ENCODE results near the gene MSL1.

MSL1 gene

GRCh38 chr17:40158438-40159013, 36.8 kb downstream of the MSL1 start:
- Histone ChIP-seq H3K4me1 (ENCODE audit: control insufficient read depth in 1 of 2, insufficient read depth in 2 of 2, low read length in 2 of 2) (peaks cover 0 to 3% of the 10 kb centered on the region in 2 donors), H3K9ac (ENCODE audit: low read depth in 1 of 2, low read length in 2 of 2) (no peak overlapping the region), H3K27me3 (ENCODE audit: control insufficient read depth in 1 of 2, insufficient read depth in 2 of 2, low read length in 2 of 2) (no peaks in the 10 kb centered on the region), H3K9me3 (ENCODE audit: control insufficient read depth in 1 of 2, low read length in 2 of 2) (no peaks in the 10 kb centered on the region), H3K4me3 (ENCODE audit: low read depth in 1 of 2, low read length in 2 of 2) (no peak overlapping the region), H3K36me3 (ENCODE audit: control insufficient read depth in 1 of 2, insufficient read depth in 2 of 2, low read length in 2 of 2) (peaks cover 16 to 40% of the 10 kb centered on the region in 2 donors), H3K27ac (ENCODE audit: low read depth, low read length) (no peak overlapping the region)

DNA sequence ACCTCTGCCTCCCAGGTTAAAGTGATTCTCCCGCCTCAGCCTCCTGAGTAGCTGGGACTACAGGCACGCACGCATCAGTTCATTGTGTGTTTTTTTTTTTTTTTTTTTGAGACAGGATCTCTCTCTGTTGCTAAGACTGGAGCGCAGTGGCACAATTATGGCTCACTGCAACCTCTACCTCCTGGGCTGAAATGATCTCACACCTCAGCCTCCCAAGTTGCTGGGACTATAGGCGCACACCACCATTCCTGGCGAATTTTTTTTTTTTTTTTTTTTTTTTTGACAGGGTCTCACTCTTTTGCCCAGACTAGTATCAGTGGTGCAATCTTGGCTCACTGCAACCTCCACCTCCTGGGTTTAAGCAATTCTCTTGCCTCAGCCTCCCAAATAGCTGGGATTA, 37.7 kb downstream of the MSL1 start:
- no peaks in the 10 kb centered on the region for H3K9me3 ChIP-seq (ENCODE audit: control insufficient read depth in 1 of 2, low read length in 2 of 2)
- H3K9ac ChIP-seq (ENCODE audit: low read depth in 1 of 2, low read length in 2 of 2): no peak overlapping the region
- no peak overlapping the region for H3K4me3 ChIP-seq (ENCODE audit: low read depth in 1 of 2, low read length in 2 of 2)
- peaks cover 0 to 3% of the 10 kb centered on the region in 2 donors for H3K4me1 ChIP-seq (ENCODE audit: control insufficient read depth in 1 of 2, insufficient read depth in 2 of 2, low read length in 2 of 2)
- H3K27me3 ChIP-seq (ENCODE audit: control insufficient read depth in 1 of 2, insufficient read depth in 2 of 2, low read length in 2 of 2): no peaks in the 10 kb centered on the region
- peaks cover 19 to 44% of the 10 kb centered on the region in 2 donors for H3K36me3 ChIP-seq (ENCODE audit: control insufficient read depth in 1 of 2, insufficient read depth in 2 of 2, low read length in 2 of 2)
- H3K27ac ChIP-seq (ENCODE audit: low read depth, low read length): no peak overlapping the region

DNA sequence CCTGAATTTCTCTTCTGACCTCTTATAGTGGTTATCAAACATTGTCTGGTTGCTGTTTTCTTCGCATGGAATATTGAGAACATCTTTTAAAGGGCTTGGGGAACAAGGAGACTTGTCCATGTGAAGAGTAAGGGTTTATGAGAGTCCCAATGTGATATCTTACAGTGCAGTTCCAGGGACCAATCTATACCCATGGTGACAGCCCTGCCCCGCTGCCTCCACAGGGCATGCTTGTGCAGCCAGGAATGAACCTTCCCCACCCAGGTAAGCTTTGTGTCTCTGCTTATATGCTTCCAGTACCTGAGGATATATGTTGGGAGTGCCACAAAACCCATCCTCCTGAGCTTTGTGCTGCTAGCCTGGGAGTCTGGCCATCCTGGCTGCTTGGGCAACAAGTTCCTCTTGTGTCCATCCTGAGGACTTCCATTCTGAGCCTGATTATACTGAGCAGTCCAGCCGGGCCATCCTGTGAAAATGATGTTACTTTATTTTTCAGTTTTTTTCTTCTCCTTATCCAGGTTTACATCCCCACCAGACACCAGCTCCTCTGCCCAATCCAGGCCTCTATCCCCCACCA, 46.0 kb downstream of the MSL1 start:
- H3K36me3 ChIP-seq (ENCODE audit: control insufficient read depth in 1 of 2, insufficient read depth in 2 of 2, low read length in 2 of 2): peaks cover 38 to 86% of the 10 kb centered on the region in 2 donors
- H3K9ac ChIP-seq (ENCODE audit: low read depth in 1 of 2, low read length in 2 of 2): no peak overlapping the region
- H3K9me3 ChIP-seq (ENCODE audit: control insufficient read depth in 1 of 2, low read length in 2 of 2): no peaks in the 10 kb centered on the region
- H3K4me3 ChIP-seq (ENCODE audit: low read depth in 1 of 2, low read length in 2 of 2): no peak overlapping the region
- no peaks in the 10 kb centered on the region for H3K4me1 ChIP-seq (ENCODE audit: control insufficient read depth in 1 of 2, insufficient read depth in 2 of 2, low read length in 2 of 2)
- no peak overlapping the region for H3K27ac ChIP-seq (ENCODE audit: low read depth, low read length)
- H3K27me3 ChIP-seq (ENCODE audit: control insufficient read depth in 1 of 2, insufficient read depth in 2 of 2, low read length in 2 of 2): no peaks in the 10 kb centered on the region

DNA sequence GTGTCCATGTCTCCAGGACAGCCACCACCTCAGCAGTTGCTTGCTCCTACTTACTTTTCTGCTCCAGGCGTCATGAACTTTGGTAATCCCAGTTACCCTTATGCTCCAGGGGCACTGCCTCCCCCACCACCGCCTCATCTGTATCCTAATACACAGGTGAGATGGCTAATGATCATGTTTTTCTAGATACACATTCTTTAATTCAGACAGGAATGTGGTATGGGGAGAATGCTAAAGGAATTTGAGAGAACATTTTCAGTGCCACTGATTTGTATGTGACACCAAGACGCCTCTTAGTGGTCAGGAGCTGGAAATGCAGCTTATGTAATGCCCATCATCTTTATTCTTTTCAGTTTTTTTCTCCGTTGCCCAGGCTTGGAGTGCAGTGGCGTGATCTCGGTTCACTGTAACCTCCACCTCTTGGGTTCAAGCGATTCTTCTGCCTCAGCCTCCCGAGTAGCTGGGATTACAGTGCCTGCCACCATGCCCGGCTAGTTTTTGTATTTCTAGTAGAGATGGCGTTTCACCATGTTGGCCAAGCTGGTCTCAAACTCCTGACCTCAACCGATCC, 46.6 kb downstream of the MSL1 start:
- Histone ChIP-seq H3K9me3 (ENCODE audit: control insufficient read depth in 1 of 2, low read length in 2 of 2) (no peaks in the 10 kb centered on the region), H3K27me3 (ENCODE audit: control insufficient read depth in 1 of 2, insufficient read depth in 2 of 2, low read length in 2 of 2) (no peaks in the 10 kb centered on the region), H3K4me1 (ENCODE audit: control insufficient read depth in 1 of 2, insufficient read depth in 2 of 2, low read length in 2 of 2) (no peaks in the 10 kb centered on the region), H3K9ac (ENCODE audit: low read depth in 1 of 2, low read length in 2 of 2) (no peak overlapping the region), H3K4me3 (ENCODE audit: low read depth in 1 of 2, low read length in 2 of 2) (no peak overlapping the region), H3K36me3 (ENCODE audit: control insufficient read depth in 1 of 2, insufficient read depth in 2 of 2, low read length in 2 of 2) (peaks cover 35 to 83% of the 10 kb centered on the region in 2 donors), H3K27ac (ENCODE audit: low read depth, low read length) (no peak overlapping the region)

GRCh38 chr17:40170325-40170724, 48.6 kb downstream of the MSL1 start:
- no peaks in the 10 kb centered on the region for H3K9me3 ChIP-seq (ENCODE audit: control insufficient read depth in 1 of 2, low read length in 2 of 2)
- H3K36me3 ChIP-seq (ENCODE audit: control insufficient read depth in 1 of 2, insufficient read depth in 2 of 2, low read length in 2 of 2): peaks cover 33 to 68% of the 10 kb centered on the region in 2 donors

DNA sequence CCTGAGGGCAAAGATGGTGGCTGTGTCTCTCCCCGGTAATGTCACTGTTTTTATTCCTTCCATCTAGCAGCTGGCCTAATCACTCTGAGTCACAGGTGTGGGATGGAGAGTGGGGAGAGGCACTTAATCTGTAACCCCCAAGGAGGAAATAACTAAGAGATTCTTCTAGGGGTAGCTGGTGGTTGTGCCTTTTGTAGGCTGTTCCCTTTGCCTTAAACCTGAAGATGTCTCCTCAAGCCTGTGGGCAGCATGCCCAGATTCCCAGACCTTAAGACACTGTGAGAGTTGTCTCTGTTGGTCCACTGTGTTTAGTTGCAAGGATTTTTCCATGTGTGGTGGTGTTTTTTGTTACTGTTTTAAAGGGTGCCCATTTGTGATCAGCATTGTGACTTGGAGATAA, 50.0 kb downstream of the MSL1 start:
- H3K9ac ChIP-seq (ENCODE audit: low read depth in 1 of 2, low read length in 2 of 2): no peak overlapping the region
- H3K4me3 ChIP-seq (ENCODE audit: low read depth in 1 of 2, low read length in 2 of 2): no peak overlapping the region
- H3K9me3 ChIP-seq (ENCODE audit: control insufficient read depth in 1 of 2, low read length in 2 of 2): no peaks in the 10 kb centered on the region
- no peaks in the 10 kb centered on the region for H3K27me3 ChIP-seq (ENCODE audit: control insufficient read depth in 1 of 2, insufficient read depth in 2 of 2, low read length in 2 of 2)
- peaks cover 9% of the 10 kb centered on the region in 2 donors for H3K4me1 ChIP-seq (ENCODE audit: control insufficient read depth in 1 of 2, insufficient read depth in 2 of 2, low read length in 2 of 2)
- peaks cover 33 to 56% of the 10 kb centered on the region in 2 donors for H3K36me3 ChIP-seq (ENCODE audit: control insufficient read depth in 1 of 2, insufficient read depth in 2 of 2, low read length in 2 of 2)
- H3K27ac ChIP-seq (ENCODE audit: low read depth, low read length): no peak overlapping the region

More at GRCh38 chr17:40170325-40170724, 48.6 kb downstream of the MSL1 start:
- Histone ChIP-seq H3K4me1 (ENCODE audit: control insufficient read depth in 1 of 2, insufficient read depth in 2 of 2, low read length in 2 of 2) (no peaks in the 10 kb centered on the region), H3K27me3 (ENCODE audit: control insufficient read depth in 1 of 2, insufficient read depth in 2 of 2, low read length in 2 of 2) (no peaks in the 10 kb centered on the region), H3K9ac (ENCODE audit: low read depth in 1 of 2, low read length in 2 of 2) (no peak overlapping the region), H3K4me3 (ENCODE audit: low read depth in 1 of 2, low read length in 2 of 2) (no peak overlapping the region), H3K27ac (ENCODE audit: low read depth, low read length) (no peak overlapping the region)

- peaks cover 25 to 41% of the 10 kb centered on the region in 2 donors for H3K36me3 ChIP-seq (ENCODE audit: control insufficient read depth in 1 of 2, insufficient read depth in 2 of 2, low read length in 2 of 2)
Observed at GRCh38 chr17:40173091-40173777, 51.5 kb downstream of the MSL1 start.

DNA sequence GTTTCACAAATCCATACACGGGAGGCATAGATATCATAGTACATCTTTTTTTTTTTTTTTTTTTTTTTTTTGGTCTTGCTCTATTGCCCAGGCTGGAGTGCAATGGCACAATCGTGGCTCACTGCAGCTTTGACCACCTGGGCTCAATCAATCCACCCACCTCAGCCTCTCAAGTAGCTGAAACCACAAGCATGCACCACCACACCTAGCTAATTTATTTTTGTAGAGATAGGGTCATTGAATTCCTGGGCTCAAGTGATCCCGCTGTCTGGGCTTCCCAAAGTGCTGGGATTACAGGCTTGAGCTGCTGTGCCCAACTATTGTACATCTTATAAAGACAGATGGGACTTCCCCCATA, 52.0 kb downstream of the MSL1 start:
- Histone ChIP-seq H3K36me3 (ENCODE audit: control insufficient read depth in 1 of 2, insufficient read depth in 2 of 2, low read length in 2 of 2) (peaks cover 22 to 36% of the 10 kb centered on the region in 2 donors), H3K9me3 (ENCODE audit: control insufficient read depth in 1 of 2, low read length in 2 of 2) (no peaks in the 10 kb centered on the region), H3K27me3 (ENCODE audit: control insufficient read depth in 1 of 2, insufficient read depth in 2 of 2, low read length in 2 of 2) (no peaks in the 10 kb centered on the region), H3K27ac (ENCODE audit: low read depth, low read length) (no peak overlapping the region), H3K4me1 (ENCODE audit: control insufficient read depth in 1 of 2, insufficient read depth in 2 of 2, low read length in 2 of 2) (peaks cover 12 to 13% of the 10 kb centered on the region in 2 donors), H3K4me3 (ENCODE audit: low read depth in 1 of 2, low read length in 2 of 2) (no peak overlapping the region), H3K9ac (ENCODE audit: low read depth in 1 of 2, low read length in 2 of 2) (no peak overlapping the region)

More at GRCh38 chr17:40173091-40173777, 51.5 kb downstream of the MSL1 start:
- no peak overlapping the region for H3K9ac ChIP-seq (ENCODE audit: low read depth in 1 of 2, low read length in 2 of 2)
- no peaks in the 10 kb centered on the region for H3K27me3 ChIP-seq (ENCODE audit: control insufficient read depth in 1 of 2, insufficient read depth in 2 of 2, low read length in 2 of 2)
- no peaks in the 10 kb centered on the region for H3K9me3 ChIP-seq (ENCODE audit: control insufficient read depth in 1 of 2, low read length in 2 of 2)
- H3K4me1 ChIP-seq (ENCODE audit: control insufficient read depth in 1 of 2, insufficient read depth in 2 of 2, low read length in 2 of 2): peaks cover 12 to 13% of the 10 kb centered on the region in 2 donors
- no peak overlapping the region for H3K4me3 ChIP-seq (ENCODE audit: low read depth in 1 of 2, low read length in 2 of 2)
- no peak overlapping the region for H3K27ac ChIP-seq (ENCODE audit: low read depth, low read length)

DNA sequence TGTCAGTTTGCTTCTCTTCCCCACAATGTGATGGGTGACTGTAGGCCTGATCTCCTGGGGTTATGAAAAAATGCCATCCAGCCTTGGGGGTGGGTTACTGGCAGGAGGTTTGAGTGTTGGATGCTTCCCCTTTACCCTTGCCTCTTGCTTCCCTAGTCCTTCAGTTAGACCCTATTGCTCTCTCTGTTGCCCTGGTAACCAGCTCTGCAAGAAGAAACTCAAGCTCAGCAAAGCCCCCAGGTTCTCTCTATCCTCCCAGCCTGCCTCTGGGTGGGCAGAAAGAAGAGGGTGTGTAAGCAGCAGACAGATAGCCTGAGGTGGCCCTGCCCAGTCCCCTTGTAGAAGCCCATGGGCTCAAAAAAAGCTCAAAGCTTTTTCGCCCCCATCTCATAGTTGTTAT, 52.7 kb downstream of the MSL1 start:
- Histone ChIP-seq H3K9ac (ENCODE audit: low read depth in 1 of 2, low read length in 2 of 2) (no peak overlapping the region), H3K9me3 (ENCODE audit: control insufficient read depth in 1 of 2, low read length in 2 of 2) (no peaks in the 10 kb centered on the region), H3K27me3 (ENCODE audit: control insufficient read depth in 1 of 2, insufficient read depth in 2 of 2, low read length in 2 of 2) (no peaks in the 10 kb centered on the region), H3K27ac (ENCODE audit: low read depth, low read length) (no peak overlapping the region), H3K4me1 (ENCODE audit: control insufficient read depth in 1 of 2, insufficient read depth in 2 of 2, low read length in 2 of 2) (peaks cover 12 to 13% of the 10 kb centered on the region in 2 donors), H3K36me3 (ENCODE audit: control insufficient read depth in 1 of 2, insufficient read depth in 2 of 2, low read length in 2 of 2) (peaks cover 17 to 29% of the 10 kb centered on the region in 2 donors), H3K4me3 (ENCODE audit: low read depth in 1 of 2, low read length in 2 of 2) (no peak overlapping the region)
